Mesenchymal stem cell (in vitro differentiated cells and primary cell): ENCODE measurements around the gene BACH1.

ENCODE experiments used
- DNase-seq: peaks from one replicate; pipeline ENCODE4 v3.0.0-alpha.2; 2013
- H2AFZ ChIP-seq: one replicate; pipeline ENCODE4 v1.6.1; 2013; ENCODE audit warnings: low read depth, mild to moderate bottlenecking, control low read depth, inconsistent platforms, low read length, moderate library complexity
- H2AK5ac ChIP-seq: 2 replicates; pipeline ENCODE4 v1.6.1; 2013; ENCODE audit warnings: low read length, moderate library complexity, mild to moderate bottlenecking, inconsistent platforms; ENCODE audit not compliant: severe bottlenecking
- H2BK120ac ChIP-seq: one replicate; pipeline ENCODE4 v1.6.1; 2013; ENCODE audit warnings: low read depth, mild to moderate bottlenecking, inconsistent platforms, low read length, moderate library complexity
- H2BK12ac ChIP-seq, 2 experiments: one replicate each; pipeline ENCODE4 v1.6.1; 2013; ENCODE audit warnings: inconsistent platforms in 2 of 2, low read length in 2 of 2, mild to moderate bottlenecking in 2 of 2, moderate library complexity in 2 of 2, control low read depth in 1 of 2
- H2BK15ac ChIP-seq: one replicate; pipeline ENCODE4 v1.6.1; 2013; ENCODE audit warnings: mild to moderate bottlenecking, low read depth, inconsistent platforms; ENCODE audit not compliant: poor library complexity, severe bottlenecking
- H2BK5ac ChIP-seq: 2 replicates; pipeline ENCODE4 v1.6.1; 2013; ENCODE audit warnings: low read depth, mild to moderate bottlenecking, low read length, control low read depth, inconsistent platforms; ENCODE audit not compliant: poor library complexity, severe bottlenecking
- H3K14ac ChIP-seq, 2 experiments: one replicate each; pipeline ENCODE4 v1.6.1; 2013; ENCODE audit warnings: inconsistent platforms in 2 of 2, low read length in 2 of 2, control low read depth in 1 of 2, mild to moderate bottlenecking in 1 of 2, moderate library complexity in 1 of 2
- H3K18ac ChIP-seq, 2 experiments: one replicate each; pipeline ENCODE4 v1.6.1; 2013; ENCODE audit warnings: inconsistent platforms in 2 of 2, low read length in 2 of 2, control low read depth in 1 of 2, low read depth in 1 of 2, mild to moderate bottlenecking in 1 of 2
- H3K23ac ChIP-seq, 2 experiments: one replicate each; pipeline ENCODE4 v1.6.1; 2013; ENCODE audit warnings: inconsistent platforms in 2 of 2, low read length in 2 of 2, mild to moderate bottlenecking in 2 of 2, moderate library complexity in 2 of 2, control low read depth in 1 of 2
- H3K27ac ChIP-seq: 2 replicates; pipeline ENCODE4 v1.5.1; 2013; ENCODE audit warnings: mild to moderate bottlenecking, moderate library complexity, low read length, control low read depth, inconsistent platforms; ENCODE audit not compliant: poor library complexity, severe bottlenecking
- H3K27me3 ChIP-seq, 2 experiments: 2 replicates each; pipeline versions ENCODE4 v1.6.1 to v1.7.0; 2013; ENCODE audit warnings: low read length in 2 of 2, mild to moderate bottlenecking in 2 of 2, moderate library complexity in 2 of 2, control low read depth in 1 of 2, inconsistent platforms in 1 of 2; ENCODE audit not compliant: control insufficient read depth in 1 of 2, insufficient read depth in 1 of 2
- H3K36me3 ChIP-seq, 2 experiments: 2 replicates each; pipeline versions ENCODE4 v1.6.1 to v1.7.0; 2013; ENCODE audit warnings: low read length in 2 of 2, control low read depth in 1 of 2, inconsistent platforms in 1 of 2, low read depth in 1 of 2, mild to moderate bottlenecking in 1 of 2; ENCODE audit not compliant: insufficient read depth in 2 of 2, control insufficient read depth in 1 of 2
- H3K4ac ChIP-seq, 2 experiments: one replicate each; pipeline ENCODE4 v1.6.1; 2013; ENCODE audit warnings: inconsistent platforms in 2 of 2, low read length in 2 of 2, mild to moderate bottlenecking in 2 of 2, moderate library complexity in 2 of 2, control low read depth in 1 of 2, low read depth in 1 of 2
- H3K4me1 ChIP-seq: 2 replicates; pipeline ENCODE4 v1.6.1; 2013; ENCODE audit warnings: low read depth, low read length, control low read depth; ENCODE audit not compliant: control insufficient read depth, insufficient read depth
- H3K4me2 ChIP-seq: 2 replicates; pipeline ENCODE4 v1.6.1; 2013; ENCODE audit warnings: low read length, mild to moderate bottlenecking, inconsistent platforms; ENCODE audit not compliant: poor library complexity, severe bottlenecking
- H3K4me3 ChIP-seq, 2 experiments: 2 replicates each; pipeline versions ENCODE4 v1.5.1 to v1.7.0; 2013; ENCODE audit warnings: low read length in 2 of 2, mild to moderate bottlenecking in 2 of 2, control low read depth in 1 of 2, low read depth in 1 of 2; ENCODE audit not compliant: insufficient read depth in 1 of 2
- H3K79me1 ChIP-seq: replicated peaks from 2 replicates; pipeline ENCODE4 v1.6.1; 2013; ENCODE audit warnings: mild to moderate bottlenecking, control low read depth, low read length, inconsistent platforms; ENCODE audit not compliant: poor library complexity, severe bottlenecking
- H3K9ac ChIP-seq: 2 replicates; pipeline ENCODE4 v1.7.0; 2013; ENCODE audit warnings: mild to moderate bottlenecking, low read length, moderate library complexity
- H3K9me3 ChIP-seq: 2 replicates; pipeline ENCODE4 v1.7.0; 2013; ENCODE audit warnings: mild to moderate bottlenecking, low read length; ENCODE audit not compliant: control insufficient read depth
- H4K8ac ChIP-seq: one replicate; pipeline ENCODE4 v1.6.1; 2013; ENCODE audit warnings: inconsistent platforms, mild to moderate bottlenecking, low read length, moderate library complexity
- H4K91ac ChIP-seq: one replicate; pipeline ENCODE4 v1.6.1; 2013; ENCODE audit warnings: mild to moderate bottlenecking, low read length, inconsistent platforms
- WGBS: methylation state at CpG from one replicate; pipeline ENCODE4 v1.1.7; 2013; ENCODE audit warnings: mixed read lengths; 5-methylcytosine and 5-hydroxymethylcytosine counted together

BACH1 gene

GRCh38 chr21:29335720-29336119 is 37.0 kb downstream of the BACH1 start:
- Histone ChIP-seq H2BK12ac (no peak overlapping the region), H4K8ac (no peak overlapping the region), H3K27ac (peak overlapping the region; percentile 41), H2BK120ac (no peak overlapping the region), H3K4me3 (peak overlapping the region in 1 of 2 experiments; percentile 40), H3K79me1 (peaks cover 1% of the 10 kb centered on the region), H2BK15ac (no peak overlapping the region), H3K9ac (peak overlapping the region; percentile 9), H3K4ac (no peak overlapping the region), H3K9me3 (no peaks in the 10 kb centered on the region), H3K4me1 (peaks cover 9% of the 10 kb centered on the region), H3K4me2 (no peak overlapping the region), H3K27me3 (no peaks in the 10 kb centered on the region), H3K14ac (no peak overlapping the region), H3K23ac (no peak overlapping the region), H3K36me3 (peaks cover 3 to 58% of the 10 kb centered on the region in 2 experiments), H3K18ac (no peak overlapping the region), H2AFZ (no peak overlapping the region), H4K91ac (no peak overlapping the region), H2BK5ac (no peak overlapping the region), H2AK5ac (no peak overlapping the region)
- no peak for DNase-seq
- 81% methylated on average over 1 of the region's 3 CpGs for WGBS

- no peaks in the 10 kb centered on the region for H3K9me3 ChIP-seq
- H2AK5ac ChIP-seq: no peak overlapping the region
- H3K23ac ChIP-seq: no peak overlapping the region
- H2BK15ac ChIP-seq: no peak overlapping the region
- no peak overlapping the region for H4K91ac ChIP-seq
- H3K9ac ChIP-seq: no peak overlapping the region
- no peak overlapping the region for H2AFZ ChIP-seq
- H3K14ac ChIP-seq: no peak overlapping the region
- H3K4me2 ChIP-seq: no peak overlapping the region
- H3K4ac ChIP-seq: no peak overlapping the region
- H3K27me3 ChIP-seq: no peaks in the 10 kb centered on the region
- no peak overlapping the region for H3K27ac ChIP-seq
- 89% methylated on average over 4 of the region's 4 CpGs for WGBS
- DNase-seq: no peak
- no peak overlapping the region for H2BK12ac ChIP-seq
- H3K79me1 ChIP-seq: peaks cover 1% of the 10 kb centered on the region
- no peak overlapping the region for H2BK5ac ChIP-seq
- H3K36me3 ChIP-seq: peaks cover 3 to 47% of the 10 kb centered on the region in 2 experiments
- H2BK120ac ChIP-seq: no peak overlapping the region
- H4K8ac ChIP-seq: peak overlapping the region; percentile 49
- H3K4me3 ChIP-seq: no peak overlapping the region
- no peak overlapping the region for H3K18ac ChIP-seq
- peaks cover 9% of the 10 kb centered on the region for H3K4me1 ChIP-seq
Measured at GRCh38 chr21:29338256-29338655, 39.5 kb downstream of the BACH1 start.

GRCh38 chr21:29340228-29340627 is 41.5 kb downstream of the BACH1 start:
- Histone ChIP-seq H3K4me2 (no peak overlapping the region), H3K4me3 (no peak overlapping the region), H3K27me3 (no peaks in the 10 kb centered on the region), H2AFZ (no peak overlapping the region), H3K79me1 (peaks cover 1% of the 10 kb centered on the region), H3K18ac (no peak overlapping the region), H3K4me1 (peaks cover 6% of the 10 kb centered on the region), H2BK12ac (no peak overlapping the region), H2BK15ac (no peak overlapping the region), H3K14ac (no peak overlapping the region), H3K36me3 (peaks cover 0 to 53% of the 10 kb centered on the region in 2 experiments), H3K27ac (no peak overlapping the region), H2BK120ac (no peak overlapping the region), H4K91ac (no peak overlapping the region), H4K8ac (no peak overlapping the region), H3K4ac (no peak overlapping the region), H3K9me3 (no peaks in the 10 kb centered on the region), H3K9ac (no peak overlapping the region), H3K23ac (no peak overlapping the region), H2BK5ac (no peak overlapping the region), H2AK5ac (no peak overlapping the region)
- no peak for DNase-seq

- Histone ChIP-seq H3K79me1 (peaks cover 11% of the 10 kb centered on the region), H3K23ac (no peak overlapping the region), H2BK120ac (no peak overlapping the region), H3K36me3 (peaks cover 3 to 52% of the 10 kb centered on the region in 2 experiments), H3K9me3 (no peaks in the 10 kb centered on the region), H3K27ac (peak overlapping the region; percentile 82), H3K4me1 (peaks cover 7% of the 10 kb centered on the region), H2BK5ac (no peak overlapping the region), H3K9ac (peak overlapping the region; percentile 87), H2BK12ac (peak overlapping the region in 1 of 2 experiments; percentile 49), H3K4me2 (peak overlapping the region; percentile 20), H3K14ac (no peak overlapping the region), H3K18ac (peak overlapping the region in 1 of 2 experiments; percentile 58), H2BK15ac (peak overlapping the region; percentile 26), H3K4ac (peak overlapping the region in 1 of 2 experiments; percentile 57), H2AFZ (no peak overlapping the region), H4K8ac (peak overlapping the region; percentile 19), H2AK5ac (peak overlapping the region; percentile 53), H4K91ac (peak overlapping the region; percentile 70), H3K27me3 (no peaks in the 10 kb centered on the region), H3K4me3 (peak overlapping the region in 1 of 2 experiments; percentile 53)
- DNase-seq: peak; percentile 84
- WGBS: 63% methylated on average over 6 of the region's 9 CpGs
Measured at GRCh38 chr21:29342363-29342957, 43.7 kb downstream of the BACH1 start.
